Right lung (tissue), 5 donors: Measurements from ENCODE around the gene IL17REL. TPM values are rescaled to one million over a fixed set of nuclear protein-coding genes. Genes with fewer than 3 reads are reported as not detected.
"Not testable (repeated sequence)": the region's sequence is repeated elsewhere in the genome, so short reads cannot be mapped to it uniquely, and the experiment has no call there.

Experiments
- DNase-seq, 2 donors: peaks; one replicate each; pipeline ENCODE4 v3.0.0-alpha.2; 2013
- polyA plus RNA-seq, 5 donors: library from polyadenylated mRNA; unstranded; fragments of 120-200 nt; gene quantifications; one replicate each; pipeline versions ENCODE4 v1.2.1 to v1.2.3, GENCODE V29; 2013; ENCODE audit warnings: inconsistent platforms in 1 of 5, low replicate concordance in 1 of 5; ENCODE audit not compliant: insufficient read length in 5 of 5, insufficient read depth in 1 of 5

IL17REL gene
- polyA plus RNA-seq, 5 donors, result 0.08 to 0.15 (median 0.09) TPM; not detected in 2

DNA sequence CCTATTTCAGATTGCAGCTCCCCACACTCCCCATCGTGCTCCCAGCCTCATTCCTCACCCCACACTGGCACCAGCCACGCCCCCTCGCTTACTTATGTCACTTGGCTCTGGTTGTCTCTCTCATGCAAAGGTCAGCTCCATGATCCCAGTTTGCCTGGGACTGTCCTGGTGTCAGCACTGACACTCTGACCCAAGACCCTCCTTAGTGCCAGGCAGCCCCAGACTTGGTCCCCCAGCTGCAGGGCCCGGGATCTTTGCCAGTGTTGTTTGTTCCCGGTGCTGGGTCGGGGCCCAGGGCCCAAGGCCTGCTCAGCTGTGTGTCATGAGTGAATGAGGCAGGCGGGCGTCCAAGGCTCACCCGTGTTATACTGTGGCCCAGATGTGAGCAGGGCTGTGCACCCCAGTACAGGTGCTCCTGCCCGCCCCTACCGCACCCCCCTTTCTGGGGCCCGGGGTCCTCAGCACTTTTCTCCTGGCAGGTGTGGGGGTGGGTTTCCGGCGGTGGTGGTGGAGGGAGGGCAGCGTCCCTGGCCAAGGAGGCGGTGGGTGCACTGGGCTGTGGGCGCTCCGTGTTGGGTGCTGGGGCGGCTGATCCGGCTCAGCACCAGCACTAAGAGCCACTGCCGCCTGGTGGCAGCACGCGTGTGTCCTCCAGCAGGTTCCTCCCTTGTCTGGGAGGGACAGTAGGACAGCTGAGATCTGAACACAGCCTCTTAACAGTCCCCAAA is 19.5 kb downstream of the IL17REL start:
- no peak for DNase-seq

DNA sequence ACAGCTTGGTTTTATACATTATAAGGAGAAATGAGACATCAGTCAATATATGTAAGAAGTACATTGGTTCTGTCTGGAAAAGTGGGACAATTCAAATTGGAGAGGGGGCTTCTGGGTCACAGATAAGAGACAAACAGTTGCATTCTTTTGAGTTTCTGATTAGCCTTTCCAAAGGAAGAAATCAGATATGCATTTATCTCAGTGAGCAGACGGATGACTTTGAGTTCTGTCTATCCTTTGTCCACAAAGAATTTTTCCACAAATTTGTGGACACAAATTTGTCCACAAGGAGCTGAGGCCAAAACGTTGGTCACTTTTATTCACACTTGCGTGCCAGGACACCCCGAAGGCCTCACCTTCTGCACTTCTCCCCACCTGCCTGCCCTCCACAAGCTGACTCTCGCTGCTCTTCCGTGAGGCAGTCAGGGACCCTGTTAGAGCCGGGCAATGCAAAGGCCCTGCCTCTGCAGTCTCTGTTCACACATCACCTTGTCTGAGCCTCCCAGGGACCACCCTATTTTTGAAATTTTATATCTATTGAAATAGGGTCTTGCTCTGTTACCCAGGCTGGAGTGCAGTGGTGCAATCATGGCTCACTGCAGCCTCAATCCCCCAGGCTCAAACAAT is 20.5 kb downstream of the IL17REL start:
- DNase-seq, result no peak

DNA sequence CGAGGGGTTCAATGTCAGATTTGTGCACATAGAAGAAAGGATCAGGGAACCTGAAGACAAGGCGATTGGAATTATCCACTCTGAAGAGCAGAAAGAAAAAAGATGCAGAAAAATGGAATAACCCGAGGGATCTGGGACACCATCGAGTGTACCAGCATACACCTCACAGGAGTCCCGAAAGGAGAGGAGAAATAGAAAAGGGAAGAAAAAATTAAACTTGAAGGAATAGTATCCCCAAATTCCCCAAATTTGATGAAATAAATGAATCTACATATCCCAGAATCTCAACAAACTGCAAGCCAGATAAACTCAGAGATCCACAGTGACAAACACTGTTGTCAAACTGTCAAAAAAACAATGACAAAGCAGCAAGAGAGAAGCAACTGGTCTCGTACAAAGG is 21.4 kb downstream of the IL17REL start:
- no peak for DNase-seq

DNA sequence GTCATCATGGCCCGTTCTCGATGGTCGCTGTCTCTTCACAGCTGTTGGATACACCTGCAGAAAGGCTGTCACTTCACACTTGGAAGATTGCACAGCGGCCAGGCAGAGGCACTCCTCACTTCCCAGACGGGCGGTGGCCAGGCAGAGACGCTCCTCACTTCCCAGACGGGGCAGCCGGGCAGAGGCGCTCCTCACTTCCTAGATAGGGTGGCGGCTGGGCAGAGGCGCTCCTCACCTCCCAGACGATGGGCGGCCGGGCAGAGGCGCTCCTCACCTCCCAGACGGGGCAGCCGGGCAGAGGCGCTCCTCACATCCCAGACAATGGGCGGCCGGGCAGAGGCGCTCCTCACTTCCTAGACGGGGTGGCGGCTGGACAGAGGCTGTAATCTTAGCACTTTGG is 22.7 kb downstream of the IL17REL start:
- not testable (repeated sequence) for DNase-seq

DNA sequence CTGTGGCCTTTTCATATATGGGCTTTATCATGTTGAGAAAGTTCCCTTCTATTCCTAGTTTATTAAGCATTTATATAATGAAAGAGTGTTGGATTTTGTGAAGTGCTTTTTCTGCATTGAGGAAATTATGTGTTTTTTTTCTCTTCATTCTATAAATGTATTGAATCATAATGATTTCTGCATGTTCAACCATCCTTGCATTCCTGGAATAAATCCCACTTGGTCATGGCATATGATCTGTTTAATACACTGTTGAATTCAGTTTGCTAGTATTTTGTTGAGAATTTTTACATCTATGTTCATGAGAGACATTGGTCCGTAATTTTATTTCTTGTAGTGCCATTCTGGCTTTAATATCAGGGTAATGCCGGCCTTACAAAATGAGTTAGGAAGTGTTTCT is 26.2 kb downstream of the IL17REL start:
- no peak for DNase-seq

GRCh38 chr22:49983148-49984042 is 29.2 kb downstream of the IL17REL start:
- DNase-seq, result no peak

- DNase-seq, result not testable (repeated sequence)
These were observed 30.8 kb downstream of the IL17REL start for GRCh38 chr22:49981799-49982198.

GRCh38 chr22:49979587-49980264 is 32.8 kb downstream of the IL17REL start:
- no peak for DNase-seq

DNA sequence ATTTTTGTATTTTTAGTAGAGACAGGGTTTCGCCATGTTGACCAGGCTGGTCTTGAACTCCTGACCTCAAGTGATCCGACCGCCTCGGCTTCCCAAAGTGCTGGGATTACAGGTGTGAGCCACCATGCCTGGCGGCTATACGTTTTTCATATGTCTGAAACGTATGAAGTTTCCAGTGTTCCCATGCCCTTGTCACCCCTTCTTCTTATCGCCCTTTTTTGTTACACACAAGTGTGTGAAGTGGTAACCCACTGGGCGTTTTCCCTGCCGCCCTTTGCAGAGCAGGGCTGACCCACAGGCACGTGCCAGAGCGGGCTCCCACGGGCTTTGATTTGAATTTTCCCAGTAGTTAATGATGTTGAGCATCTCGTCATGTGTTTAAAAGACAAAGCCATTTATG is 35.0 kb downstream of the IL17REL start:
- DNase-seq, result no peak

DNA sequence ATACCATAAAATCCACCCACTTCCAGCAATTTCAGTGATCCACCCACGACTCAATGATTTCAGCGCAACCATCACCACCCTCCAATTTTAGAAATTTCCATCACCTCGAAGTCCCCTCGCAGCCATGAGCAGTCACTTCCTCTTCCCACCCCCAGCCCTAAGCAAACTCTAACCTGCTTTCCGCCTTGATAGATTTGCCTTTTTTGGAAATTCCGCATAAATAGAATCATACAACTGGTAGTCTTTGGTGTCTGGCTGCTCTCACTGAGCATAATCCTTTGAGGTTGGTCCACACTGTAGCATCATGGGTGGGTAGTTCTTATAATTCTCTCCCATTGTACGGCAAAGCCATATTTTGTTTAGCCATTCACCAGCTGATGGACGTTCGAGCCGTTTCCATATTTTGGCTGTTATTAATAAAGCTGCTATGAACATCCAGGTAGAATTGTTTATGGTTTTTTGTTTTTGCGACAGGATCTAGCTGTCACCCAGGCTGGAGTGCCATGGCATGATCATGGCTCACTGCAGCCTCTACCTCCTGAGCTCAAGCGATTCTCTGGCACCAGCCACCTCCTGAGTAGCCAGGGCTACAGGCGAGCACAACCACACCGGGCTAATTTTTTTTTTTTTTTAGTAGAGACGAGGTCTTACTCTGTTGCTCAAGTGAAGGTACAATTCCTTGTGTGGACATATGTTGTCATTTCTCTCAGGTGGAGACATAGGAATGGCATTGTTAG is 36.0 kb downstream of the IL17REL start:
- DNase-seq, result no peak

DNA sequence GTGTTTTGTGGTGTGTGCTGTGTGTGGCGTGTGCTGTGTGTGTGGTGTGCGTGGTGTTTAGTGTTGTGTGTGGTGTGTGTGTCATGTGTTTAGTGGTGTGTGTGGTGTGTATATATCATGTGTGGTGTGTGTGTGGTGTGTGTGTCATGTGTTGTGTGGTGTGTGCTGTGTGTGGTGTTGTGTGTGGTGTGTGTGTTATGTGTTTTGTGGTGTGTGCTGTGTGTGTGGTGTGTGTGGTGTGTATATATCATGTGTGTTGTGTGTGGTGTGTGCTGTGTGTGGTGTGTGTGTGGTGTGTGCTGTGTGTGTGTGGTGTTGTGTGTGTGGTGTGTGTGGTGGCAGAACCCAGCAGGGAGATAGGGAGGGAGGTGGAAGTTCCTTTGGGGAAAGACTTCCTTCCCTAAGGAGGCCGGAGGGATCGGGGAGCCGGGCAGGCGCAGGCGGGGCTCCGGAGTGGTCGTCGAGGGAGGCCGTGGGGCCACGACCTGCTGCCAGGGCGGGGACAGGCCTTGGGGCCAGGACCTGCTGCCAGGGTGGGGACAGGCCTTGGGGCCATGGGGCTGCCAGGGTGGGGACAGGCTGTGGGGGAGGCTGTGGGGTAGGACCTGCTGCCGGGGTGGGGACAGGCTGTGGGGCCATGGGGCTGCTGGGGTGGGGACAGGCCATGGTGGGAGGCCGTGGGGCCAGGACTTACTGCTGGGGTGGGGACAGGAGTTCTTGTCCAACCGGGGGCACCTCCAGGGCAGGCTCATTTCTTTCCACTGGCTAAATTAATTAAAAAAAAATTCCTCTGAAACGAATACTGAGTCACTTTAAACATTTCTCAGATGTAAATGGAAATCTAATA is 36.8 kb downstream of the IL17REL start:
- no peak for DNase-seq

GRCh38 chr22:49973018-49973961 is 39.3 kb downstream of the IL17REL start:
- no peak for DNase-seq

GRCh38 chr22:49972163-49973017 is 40.2 kb downstream of the IL17REL start:
- no peak for DNase-seq

DNA sequence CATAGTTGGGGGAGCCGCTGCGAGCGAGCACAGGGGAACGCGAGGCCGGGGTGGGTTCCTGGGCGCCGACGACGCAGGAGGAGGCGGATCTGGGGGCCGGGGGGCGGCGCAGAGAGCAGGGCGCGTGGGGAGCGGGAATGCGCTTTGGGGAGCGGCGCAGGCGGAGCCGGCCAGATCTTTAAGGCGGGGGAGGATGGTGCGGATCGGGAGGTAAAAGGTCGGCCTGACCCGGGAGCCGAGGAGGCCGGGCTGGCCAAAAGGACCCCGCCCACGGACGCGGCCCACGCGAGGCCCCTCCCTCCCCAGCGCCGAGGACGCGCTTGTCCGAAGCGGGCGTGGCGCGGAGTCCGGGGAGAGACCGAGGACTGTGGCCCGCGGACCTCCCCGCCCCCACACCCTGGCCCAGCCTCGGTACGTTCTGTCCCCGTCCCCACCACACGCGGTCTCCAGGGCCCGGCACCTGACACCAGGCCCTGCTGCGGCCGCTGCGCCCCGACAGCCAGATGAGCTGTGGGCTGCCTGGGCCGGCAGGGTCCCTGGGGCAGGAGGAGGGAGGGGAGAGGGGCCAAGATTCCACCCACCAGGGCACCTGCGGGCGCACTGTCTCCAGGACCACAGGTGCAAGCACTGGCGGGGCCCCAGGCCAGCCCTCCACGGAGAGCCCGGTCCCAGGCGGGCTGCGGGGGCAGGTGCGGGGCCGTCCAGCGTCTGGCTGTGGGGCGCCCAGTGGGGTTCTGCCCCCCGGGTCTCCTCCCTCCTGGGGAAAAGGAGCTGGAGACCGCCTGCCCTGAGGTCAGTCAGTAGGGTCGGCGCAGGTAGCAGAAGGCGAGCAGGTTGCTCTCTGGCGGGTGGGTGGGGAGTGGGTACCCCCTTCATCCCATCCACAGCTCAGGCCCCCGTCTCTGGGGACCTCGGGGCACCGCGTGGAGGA is 41.1 kb downstream of the IL17REL start:
- DNase-seq, result no peak

GRCh38 chr22:49970528-49971231 is 41.9 kb downstream of the IL17REL start:
- peak in 1 of 2 donors; percentile 63 for DNase-seq
